Neural cell (in vitro differentiated cells): ENCODE measurements around the gene ADTRP.

ENCODE experiments used
- MXI1 ChIP-seq: fragments of 450-650 bp; conservative IDR thresholded peaks from 2 replicates; pipeline ENCODE4 v1.6.1; 2014; ENCODE audit warnings: antibody characterized with exemption, mild to moderate bottlenecking; ENCODE audit not compliant: poor library complexity, severe bottlenecking
- POLR2AphosphoS5 ChIP-seq: IDR thresholded peaks from 2 replicates; pipeline ENCODE4 v1.6.1; 2012
- TAF1 ChIP-seq: IDR thresholded peaks from 2 replicates; pipeline ENCODE4 v1.6.1; 2012; ENCODE audit warnings: low read depth

- TF ChIP-seq TAF1 (no peak), POLR2AphosphoS5 (no peak), MXI1 (no peak)
Measured at GRCh38 chr6:11763460-11764249, 14.9 kb downstream of the ADTRP start.
